GM18870 (cell line): ENCODE data around the gene TUBB4B.

ENCODE experiments used
- ATAC-seq: cut with Tn5 transposase; IDR thresholded peaks from one replicate; pipeline ENCODE4 v1.9.1; 2021; ENCODE audit warnings: moderate library complexity; ENCODE audit not compliant: unreplicated experiment

The TUBB4B gene

DNA sequence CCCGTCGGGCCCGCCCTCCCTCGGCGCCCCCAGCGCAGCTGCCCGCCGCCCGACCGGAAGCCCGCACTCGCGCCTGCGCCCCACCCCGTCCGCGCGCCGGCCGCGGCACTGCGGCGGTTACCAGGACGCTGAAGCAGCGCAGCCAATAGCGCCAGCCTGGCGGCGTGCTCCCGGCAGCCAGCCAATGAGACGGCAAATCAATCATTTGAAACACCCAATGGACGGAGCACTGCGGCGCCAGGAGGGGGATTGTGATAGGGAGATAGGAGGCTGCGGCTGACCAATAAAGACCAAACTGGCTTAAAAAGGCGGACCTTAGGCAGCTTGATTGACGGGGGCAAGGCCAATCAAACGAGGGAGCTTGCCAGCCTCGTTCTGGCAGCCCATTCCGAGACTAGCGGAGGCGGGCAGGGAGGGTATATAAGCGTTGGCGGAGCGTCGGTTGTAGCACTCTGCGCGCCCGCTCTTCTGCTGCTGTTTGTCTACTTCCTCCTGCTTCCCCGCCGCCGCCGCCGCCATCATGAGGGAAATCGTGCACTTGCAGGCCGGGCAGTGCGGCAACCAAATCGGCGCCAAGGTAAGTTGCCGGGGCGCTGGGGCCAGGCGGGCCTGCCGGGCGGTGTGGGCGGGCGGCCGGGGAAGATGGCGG, at the start of gene TUBB4B:
TUBB4B (plus strand) TSS at position 447 of the 649 bp plus-strand sequence; CDS start at position 521, 74 bp downstream.
- ATAC-seq, result peak; percentile 89

- no peak for ATAC-seq
Measured at GRCh38 chr9:137191691-137192447, 49.2 kb upstream of the TUBB4B start.

- no peak for ATAC-seq
Measured at GRCh38 chr9:137192448-137192780, 48.7 kb upstream of the TUBB4B start.

- ATAC-seq, result no peak
Measured at GRCh38 chr9:137192859-137193258, 48.2 kb upstream of the TUBB4B start.

- ATAC-seq, result no peak
Measured at GRCh38 chr9:137193771-137194170, 47.3 kb upstream of the TUBB4B start.

GRCh38 chr9:137194388-137194787, 46.7 kb upstream of the TUBB4B start:
- no peak for ATAC-seq

- no peak for ATAC-seq
Measured at GRCh38 chr9:137194909-137195308, 46.2 kb upstream of the TUBB4B start.

DNA sequence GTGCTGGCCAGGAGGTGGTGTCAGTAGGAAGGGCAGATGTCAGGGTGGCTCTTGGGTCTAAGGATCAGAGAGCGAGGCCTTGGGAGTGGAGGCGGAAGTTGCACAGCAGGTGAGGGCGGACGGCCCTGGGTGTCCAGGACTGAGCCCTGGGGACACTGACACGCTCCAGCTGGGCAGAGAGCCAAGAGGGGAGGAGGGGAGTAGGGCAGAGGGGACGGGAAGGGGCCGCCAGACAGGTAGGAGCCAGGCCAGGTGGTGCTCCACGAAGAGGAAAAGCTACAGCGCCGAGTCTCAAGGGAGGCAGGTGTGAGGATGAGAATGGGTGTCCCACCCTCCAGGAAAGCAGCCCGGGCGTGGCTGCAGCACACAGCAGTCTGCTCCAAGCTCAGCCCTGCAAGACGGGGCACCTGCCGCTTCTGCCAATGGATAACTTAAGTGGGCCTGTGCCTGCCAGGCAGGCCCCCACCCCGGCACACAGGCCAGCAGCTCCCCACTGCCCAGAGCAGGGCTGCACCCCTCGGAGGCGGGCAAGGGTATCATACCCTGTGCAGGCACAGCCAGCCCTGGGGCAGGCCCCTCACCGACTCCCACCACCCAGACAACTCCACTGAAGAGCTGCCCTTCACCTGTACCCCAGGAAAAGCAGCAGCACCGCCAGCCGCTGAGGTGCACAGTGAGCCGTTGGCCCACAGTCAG, 45.4 kb upstream of the TUBB4B start:
- ATAC-seq, result no peak

DNA sequence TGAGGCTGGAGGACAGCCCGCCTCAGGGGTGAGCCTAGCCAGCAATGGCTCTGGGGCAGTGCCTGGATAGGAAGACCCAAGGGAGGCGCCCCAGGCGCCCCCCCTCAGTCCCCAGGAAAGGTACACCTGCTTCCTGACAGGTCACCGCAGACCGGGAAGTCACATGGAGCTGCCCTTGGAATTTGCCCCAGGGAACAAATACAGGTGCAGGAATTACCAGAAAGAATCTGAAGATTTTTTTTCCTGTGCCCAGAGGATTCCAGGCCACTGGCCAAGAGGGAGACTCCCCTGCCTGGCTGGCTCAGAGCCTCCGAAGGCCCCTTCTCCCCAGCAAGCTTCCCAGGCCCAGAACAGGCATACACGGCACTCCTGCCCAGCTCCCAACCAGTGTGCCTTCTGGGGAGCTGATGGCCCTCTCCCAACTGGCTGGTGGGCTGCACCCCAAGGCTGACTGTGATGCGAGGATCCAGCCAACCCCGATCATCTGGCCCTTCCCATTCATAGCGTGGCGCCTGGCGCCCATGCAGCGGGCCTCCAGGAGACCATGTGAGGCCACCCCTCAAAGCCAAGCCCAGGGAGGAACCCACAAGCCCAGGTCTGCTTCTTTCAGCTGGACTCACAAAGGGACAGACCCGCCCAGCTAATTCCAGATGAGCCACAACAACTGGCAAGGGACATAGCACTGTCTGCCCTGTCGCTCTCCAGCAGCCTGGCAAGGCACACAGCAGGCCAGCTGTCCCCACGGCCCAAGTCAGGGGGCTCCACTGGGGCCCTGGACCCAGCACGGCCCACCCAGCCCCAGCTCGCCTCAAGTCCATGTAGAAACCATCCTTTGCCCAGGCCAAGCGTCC, 42.8 kb upstream of the TUBB4B start:
- no peak for ATAC-seq

DNA sequence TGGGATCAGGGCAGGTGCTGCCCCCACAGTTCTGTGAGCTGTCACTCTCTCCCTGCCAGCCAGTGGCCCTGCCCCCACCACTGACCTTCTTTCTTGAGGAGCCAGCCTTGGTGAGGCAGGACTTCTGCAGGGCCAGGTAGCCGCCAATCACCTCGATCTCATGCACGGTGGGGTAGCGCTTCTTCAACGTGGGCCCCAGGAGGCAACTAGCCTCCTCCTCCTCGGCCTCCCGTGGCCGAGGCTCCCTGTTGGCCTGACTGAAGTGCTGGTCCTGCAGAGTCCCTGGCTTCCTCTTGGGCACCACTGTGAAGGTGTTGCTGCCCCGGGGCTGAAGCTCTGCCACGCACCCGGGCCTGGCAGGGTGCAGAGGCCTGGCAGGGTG, 42.2 kb upstream of the TUBB4B start:
- ATAC-seq, result no peak

DNA sequence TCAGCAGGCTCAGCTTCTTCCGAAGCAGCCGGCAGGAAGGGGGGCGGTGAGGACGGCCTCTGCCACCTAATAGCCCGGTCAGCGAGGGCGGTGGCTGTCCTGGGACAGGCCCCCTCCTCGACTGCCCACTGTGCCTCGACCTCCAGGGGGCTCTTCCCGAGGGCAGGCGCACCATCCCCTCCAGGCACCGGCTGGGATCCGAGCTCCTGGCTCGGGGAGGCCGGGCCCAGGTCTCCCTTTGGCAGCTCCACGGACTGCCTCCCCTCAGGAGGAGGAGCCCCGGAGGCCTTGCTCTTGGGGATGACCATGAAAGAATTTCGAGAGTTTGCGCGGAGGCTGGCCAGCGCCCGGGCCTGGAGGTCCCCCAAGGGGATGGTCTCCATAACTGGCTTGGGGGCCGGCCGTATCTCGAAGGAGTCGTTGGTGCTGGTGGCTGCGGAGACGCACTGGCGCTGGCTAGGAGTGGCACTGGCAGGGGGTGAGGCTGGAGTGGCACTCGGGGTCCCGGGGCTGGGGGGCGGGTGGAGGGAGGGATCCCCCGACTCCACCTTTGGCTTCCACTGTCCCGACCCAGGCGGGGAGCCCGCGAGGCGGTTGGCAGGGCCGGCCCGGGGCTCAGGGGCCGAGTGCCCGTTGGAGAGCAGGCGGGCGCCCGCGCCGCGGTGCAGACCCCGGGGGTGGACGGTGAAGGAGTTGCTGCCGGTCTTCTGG, 41.5 kb upstream of the TUBB4B start:
- no peak for ATAC-seq

- peak; percentile 92 for ATAC-seq
Measured at GRCh38 chr9:137200311-137201204, 40.5 kb upstream of the TUBB4B start, which contains the start of gene TPRN. Gene TPRN (minus strand): TSS chr9:137200741. CDS start chr9:137200711, 30 bp downstream.

DNA sequence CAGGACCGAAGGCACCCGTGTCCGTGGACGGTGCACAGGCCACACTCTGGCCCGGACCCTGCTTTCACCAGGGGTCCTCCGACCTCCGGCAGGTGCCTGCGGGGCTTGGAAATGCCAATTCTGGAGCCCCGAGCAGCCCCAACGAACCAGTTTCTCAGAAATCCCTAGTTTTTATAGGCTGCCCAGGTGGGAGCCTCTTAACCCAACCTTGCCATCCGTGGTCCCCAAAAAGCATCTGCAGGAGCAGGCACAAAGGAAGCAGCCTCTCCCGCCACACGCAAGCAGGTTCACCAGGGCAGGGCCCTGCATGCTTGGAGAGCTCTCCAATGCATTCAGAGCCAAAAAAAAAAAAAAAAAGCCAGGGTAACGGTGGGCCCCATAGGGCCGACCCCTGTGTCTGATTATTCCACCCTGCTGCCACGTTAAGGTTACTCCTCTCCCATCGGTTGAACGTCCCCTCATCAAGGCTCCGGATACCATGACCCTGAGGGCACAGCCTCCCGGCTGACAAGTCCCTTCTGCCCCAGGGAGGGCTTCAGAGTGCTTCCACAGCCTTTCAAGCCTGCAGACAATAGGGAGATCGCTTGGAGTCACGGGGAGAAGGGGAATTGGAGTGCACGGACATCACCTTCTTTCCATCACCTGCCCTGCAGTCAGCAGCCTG, 39.8 kb upstream of the TUBB4B start:
- peak; percentile 7 for ATAC-seq

- no peak for ATAC-seq
Measured at GRCh38 chr9:137202966-137203365, 38.1 kb upstream of the TUBB4B start.

DNA sequence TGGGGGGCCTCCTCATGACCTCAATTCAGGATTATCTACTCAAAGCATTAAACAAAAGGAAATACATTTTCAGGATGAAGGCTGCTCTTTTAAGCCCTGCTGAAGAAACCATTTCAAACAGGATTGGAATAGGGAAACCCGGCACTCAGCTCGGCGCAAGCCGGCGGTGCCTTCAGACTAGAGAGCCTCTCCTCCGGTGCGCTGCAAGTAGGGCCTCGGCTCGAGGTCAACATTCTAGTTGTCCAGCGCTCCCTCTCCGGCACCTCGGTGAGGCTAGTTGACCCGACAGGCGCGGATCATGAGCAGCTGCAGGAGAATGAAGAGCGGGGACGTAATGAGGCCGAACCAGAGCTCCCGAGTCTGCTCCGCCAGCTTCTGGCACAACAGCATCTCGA, 36.4 kb upstream of the TUBB4B start:
- ATAC-seq, result no peak

GRCh38 chr9:137205126-137206069, 35.7 kb upstream of the TUBB4B start, which contains the start of the genes NDOR1 and TMEM203:
Gene NDOR1 (plus strand): TSS chr9:137205700. CDS start chr9:137205778, 78 bp downstream.
Gene TMEM203 (minus strand): TSS chr9:137205648. CDS start chr9:137205414, 234 bp downstream.
- ATAC-seq, result no peak

- no peak for ATAC-seq
Measured at GRCh38 chr9:137206602-137207001, 34.5 kb upstream of the TUBB4B start.

DNA sequence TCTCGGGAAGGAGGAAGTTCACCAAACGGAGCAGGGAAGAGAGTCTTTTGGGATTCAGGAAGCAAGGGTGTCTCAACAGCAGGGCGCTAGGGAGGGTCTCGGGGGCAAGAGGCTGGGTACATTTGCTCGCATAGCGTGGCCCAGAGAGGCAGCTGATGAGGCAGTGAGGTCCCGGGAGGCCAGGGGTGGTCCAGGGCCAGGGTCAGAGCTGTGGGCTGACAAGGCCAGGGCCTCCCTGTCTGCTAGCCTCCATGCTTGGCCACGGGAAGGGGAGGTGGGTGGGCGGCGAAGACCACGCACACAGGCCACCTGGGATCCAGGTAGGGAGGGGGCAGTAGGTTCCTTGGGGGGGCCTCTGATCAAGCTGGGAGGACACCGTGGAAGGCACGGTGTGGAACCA, 29.6 kb upstream of the TUBB4B start:
- no peak for ATAC-seq
